Caki2 (cell line): ENCODE data around the gene FRRS1. TPM values are rescaled to one million over a fixed set of nuclear protein-coding genes. Genes with fewer than 3 reads are reported as not detected.
"Not testable (repeated sequence)": the region's sequence is repeated elsewhere in the genome, so short reads cannot be mapped to it uniquely, and the experiment has no call there.

Experiments
- DNase-seq: peaks from one replicate; pipeline ENCODE4 v3.0.0-alpha.2; 2015; ENCODE audit warnings: low read depth
- in situ Hi-C: cut with HindIII; loops from 2 replicates; pipeline ENCODE4 v1.10.0; 2016; ENCODE audit warnings: low sequenced_read_pairs, low pct_unique_long_range_greater_than_20kb, mixed read lengths
- total RNA-seq: library from RNA; depleted of rRNA; stranded (reverse); fragments of >200 nt; shearing (Covaris generic); gene quantifications from 2 replicates; pipeline ENCODE4 v1.2.3, GENCODE V29; 2014; ENCODE audit warnings: low replicate concordance; rRNA removed

FRRS1 gene, protein sequence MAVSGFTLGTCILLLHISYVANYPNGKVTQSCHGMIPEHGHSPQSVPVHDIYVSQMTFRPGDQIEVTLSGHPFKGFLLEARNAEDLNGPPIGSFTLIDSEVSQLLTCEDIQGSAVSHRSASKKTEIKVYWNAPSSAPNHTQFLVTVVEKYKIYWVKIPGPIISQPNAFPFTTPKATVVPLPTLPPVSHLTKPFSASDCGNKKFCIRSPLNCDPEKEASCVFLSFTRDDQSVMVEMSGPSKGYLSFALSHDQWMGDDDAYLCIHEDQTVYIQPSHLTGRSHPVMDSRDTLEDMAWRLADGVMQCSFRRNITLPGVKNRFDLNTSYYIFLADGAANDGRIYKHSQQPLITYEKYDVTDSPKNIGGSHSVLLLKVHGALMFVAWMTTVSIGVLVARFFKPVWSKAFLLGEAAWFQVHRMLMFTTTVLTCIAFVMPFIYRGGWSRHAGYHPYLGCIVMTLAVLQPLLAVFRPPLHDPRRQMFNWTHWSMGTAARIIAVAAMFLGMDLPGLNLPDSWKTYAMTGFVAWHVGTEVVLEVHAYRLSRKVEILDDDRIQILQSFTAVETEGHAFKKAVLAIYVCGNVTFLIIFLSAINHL
- 7.2 and 7.9 TPM in 2 replicates for total RNA-seq

DNA sequence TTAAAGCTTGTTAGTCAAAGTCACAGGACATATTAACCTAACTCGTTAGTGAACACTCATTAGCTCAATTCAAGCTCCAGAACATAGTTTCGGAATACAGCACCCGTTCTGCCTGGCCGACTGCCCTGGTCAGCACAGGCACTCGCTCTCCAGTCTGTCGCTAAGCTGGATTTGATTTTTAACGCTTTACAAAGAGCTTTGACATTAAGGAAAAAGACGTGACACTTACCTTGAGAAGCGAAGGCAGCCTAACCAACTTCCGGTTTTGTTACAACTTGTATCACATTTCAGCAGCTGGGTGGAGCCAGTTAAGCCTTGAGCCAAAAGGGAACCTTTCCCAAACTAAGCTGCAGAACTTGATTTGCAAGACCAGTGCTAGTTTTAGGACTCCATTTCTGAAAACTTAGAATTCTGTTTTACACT lies at the start of gene FRRS1:
Gene FRRS1, minus strand, starts transcription at position 258 of the 423 bp plus-strand sequence. CDS start 17,867 bp downstream, outside the sequence.
- peak; percentile 53 for DNase-seq
- in situ Hi-C loops, result no loop called here

DNA sequence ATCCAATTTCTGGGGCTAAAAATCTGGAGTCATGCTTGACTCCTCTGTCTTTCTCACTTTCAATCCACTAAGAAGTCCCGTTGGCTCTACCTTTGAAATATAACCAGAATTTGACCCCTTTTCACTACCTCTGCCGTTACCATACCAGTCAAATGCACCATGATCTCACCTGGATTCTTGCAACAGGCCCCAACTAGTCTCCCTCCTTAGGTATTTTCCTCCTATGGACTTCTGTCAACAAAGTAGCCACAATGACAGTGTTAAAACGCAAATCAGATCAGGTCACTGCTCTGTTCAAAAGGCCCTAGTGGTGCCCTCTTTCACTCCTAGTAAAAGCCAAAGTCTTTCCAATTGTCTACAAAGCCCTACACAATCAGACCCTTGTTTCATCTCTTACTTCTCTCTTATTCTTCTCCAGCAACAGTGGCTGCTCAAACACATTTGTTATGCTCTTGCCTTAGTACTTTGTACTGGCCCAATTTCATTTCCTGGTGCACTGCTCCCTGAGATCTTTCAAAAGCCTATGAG lies 48.0 kb upstream of the FRRS1 start:
- DNase-seq, result no peak
- in situ Hi-C loops, result no loop called here

DNA sequence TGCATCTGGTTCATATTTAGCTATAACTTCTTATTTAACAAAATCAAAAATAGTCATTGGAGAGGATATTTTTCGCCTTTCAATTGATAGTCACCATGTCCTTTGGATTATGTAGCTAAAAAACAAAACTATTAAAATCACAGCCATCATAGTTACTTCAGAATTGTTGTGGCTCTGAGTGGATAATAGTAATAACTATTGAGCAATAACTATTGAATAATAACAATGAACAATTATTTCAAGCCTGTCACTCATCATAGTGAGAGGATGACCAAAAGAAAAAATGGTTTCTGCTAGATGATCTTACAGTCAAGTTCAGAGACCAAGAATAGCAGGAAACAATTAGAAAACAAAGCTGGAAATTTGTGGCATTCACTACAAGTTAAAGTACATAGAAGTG lies 45.3 kb upstream of the FRRS1 start:
- in situ Hi-C loops, result no loop called here
- DNase-seq, result no peak

DNA sequence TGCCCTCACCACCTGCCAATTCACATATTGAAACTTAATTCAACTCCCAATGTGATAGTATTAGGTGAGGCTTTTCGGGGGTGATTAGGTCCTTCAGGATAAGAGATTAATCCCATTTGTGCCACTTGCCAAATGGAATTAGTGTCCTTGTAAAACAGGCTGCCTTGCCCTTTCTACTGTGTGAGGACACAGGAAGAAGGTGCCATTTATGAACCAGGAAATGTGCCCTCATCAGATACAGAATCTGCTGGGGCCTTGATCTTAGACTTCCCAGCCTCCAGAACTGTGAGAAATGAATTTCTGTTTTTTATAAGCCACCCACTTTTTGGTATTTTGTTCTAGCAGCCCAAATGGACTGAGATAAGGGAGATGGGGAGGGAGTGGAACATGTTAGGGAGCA lies 44.6 kb upstream of the FRRS1 start:
- in situ Hi-C loops, result no loop called here
- no peak for DNase-seq

DNA sequence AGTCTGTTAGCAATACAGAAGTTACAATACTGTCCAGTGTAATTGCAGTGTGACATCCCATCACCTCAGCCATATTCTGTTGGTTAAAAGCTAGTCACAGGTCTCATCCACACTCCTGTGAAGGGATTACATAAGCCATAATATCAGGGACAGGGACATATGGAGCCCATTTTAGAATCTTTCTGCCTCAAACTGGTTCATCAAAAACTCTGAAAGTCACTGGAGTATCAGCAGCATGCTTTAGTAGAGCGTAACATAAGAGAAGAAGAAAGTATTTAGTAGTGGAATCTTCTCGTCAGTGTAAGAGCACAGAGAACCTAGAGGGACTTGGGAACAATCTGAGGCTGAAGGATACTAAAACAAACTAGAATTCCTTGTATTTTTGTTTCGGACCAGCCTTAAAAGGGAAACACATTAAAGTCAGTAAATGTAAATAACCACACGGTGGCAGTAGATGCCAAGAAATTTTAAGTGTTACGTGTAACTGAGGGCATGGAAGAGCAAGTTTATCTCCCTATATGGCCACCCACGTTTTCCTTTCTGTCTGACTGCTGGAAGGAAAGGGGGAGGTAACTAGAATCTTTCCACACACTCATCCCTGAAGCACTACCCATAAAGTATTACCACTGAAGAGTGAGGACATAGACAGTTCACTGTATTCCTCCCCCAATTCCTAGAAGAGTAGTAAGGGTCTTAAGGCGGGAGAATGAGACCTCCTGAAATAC lies 42.1 kb upstream of the FRRS1 start:
- DNase-seq, result peak; percentile 70
- in situ Hi-C loops, result no loop called here

DNA sequence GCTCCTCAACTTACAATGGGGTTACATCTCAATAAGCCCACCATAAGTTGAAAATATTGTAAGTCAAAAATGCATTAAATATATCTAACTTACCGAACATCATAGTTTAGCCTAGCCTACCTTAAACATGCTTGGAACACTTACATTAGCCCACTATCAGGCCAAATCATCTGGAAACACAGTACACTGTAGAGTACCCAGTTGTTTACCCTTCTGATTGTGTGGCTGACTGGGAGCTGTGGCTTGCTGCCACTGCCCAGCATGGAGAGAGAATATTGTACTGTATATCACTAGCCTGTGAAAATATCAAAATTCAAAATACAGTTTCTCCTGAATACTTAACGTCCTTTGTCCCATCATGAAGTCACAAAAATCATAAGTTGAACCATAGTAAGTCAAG lies 40.4 kb upstream of the FRRS1 start:
- in situ Hi-C loops, result no loop called here
- DNase-seq, result no peak

DNA sequence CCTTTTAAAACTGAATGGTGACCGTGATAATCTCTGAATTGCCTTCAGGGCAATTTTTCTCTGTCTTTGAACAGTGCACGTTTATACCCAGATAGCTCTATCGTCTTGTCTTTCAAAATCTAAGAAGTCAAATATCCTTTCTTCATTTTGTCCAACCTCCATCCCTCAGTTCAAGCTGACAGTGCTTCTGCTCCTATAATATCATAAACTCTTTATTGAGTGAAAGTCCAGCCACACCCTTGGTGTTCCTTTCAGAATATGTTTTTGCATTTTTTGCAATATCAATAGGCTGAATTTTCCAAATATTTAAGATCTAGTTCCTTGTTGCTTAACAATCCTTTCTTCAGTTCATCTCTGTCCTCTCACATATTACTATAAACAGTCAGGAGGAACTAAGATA lies 35.1 kb upstream of the FRRS1 start:
- in situ Hi-C loops, result no loop called here
- DNase-seq, result no peak

DNA sequence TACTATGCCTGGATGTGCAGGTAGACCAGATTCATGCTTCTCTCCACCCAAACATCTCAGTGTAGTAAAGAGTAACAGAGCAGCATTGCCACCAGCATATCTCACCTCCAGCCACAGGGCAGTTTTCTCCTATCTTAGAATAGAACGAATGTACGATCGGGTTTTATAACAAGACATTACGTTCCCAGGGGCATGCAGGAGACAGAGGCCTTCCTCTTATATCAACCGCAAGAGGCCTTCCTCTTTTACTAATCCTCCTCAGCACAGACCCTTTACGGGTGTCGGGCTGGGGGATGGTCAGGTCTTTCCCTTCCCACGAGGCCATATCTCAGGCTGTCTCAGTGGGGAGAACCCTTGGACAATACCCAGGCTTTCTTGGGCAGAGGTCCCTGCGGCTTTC lies 27.4 kb upstream of the FRRS1 start:
- DNase-seq, in situ Hi-C loops: not testable (repeated sequence)

DNA sequence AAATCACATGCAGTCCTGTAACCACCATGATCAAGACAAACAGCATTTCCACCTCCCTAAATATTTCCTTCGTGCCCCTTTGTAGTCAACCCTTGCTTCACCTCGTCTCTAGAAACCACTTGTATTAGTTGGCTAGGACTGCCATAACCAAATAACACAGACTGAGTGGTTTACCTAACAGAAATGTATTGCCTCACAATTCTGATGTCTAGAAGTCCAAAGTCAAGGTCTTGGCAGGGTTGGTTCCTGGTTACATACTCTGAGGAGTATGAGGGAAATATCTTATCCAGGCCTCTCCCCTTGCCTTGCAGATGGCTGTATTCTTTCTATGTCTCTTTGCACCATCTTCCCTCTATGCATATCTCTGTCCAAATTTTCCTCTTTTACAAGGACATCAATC lies 23.3 kb upstream of the FRRS1 start:
- no peak for DNase-seq
- in situ Hi-C loops, result no loop called here

DNA sequence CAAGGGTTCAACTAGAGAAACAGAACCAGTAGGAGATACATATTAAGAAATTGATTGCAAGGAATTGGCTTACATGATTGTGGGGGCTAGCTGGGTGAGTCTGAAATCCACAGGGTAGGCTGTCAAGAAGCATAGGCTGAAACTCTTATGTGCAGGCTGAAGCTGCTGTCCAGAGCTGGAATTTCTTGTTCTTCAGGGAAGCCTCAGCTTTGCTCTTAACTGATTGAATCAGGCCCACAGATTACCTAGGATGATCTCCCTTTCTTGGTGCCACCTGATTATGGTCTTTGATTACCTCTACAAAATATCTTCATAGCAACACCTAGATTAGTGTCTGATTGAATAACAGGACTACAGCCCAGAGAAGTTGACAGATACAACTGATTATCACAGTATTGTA lies 22.5 kb upstream of the FRRS1 start:
- DNase-seq, result no peak
- in situ Hi-C loops, result no loop called here

DNA sequence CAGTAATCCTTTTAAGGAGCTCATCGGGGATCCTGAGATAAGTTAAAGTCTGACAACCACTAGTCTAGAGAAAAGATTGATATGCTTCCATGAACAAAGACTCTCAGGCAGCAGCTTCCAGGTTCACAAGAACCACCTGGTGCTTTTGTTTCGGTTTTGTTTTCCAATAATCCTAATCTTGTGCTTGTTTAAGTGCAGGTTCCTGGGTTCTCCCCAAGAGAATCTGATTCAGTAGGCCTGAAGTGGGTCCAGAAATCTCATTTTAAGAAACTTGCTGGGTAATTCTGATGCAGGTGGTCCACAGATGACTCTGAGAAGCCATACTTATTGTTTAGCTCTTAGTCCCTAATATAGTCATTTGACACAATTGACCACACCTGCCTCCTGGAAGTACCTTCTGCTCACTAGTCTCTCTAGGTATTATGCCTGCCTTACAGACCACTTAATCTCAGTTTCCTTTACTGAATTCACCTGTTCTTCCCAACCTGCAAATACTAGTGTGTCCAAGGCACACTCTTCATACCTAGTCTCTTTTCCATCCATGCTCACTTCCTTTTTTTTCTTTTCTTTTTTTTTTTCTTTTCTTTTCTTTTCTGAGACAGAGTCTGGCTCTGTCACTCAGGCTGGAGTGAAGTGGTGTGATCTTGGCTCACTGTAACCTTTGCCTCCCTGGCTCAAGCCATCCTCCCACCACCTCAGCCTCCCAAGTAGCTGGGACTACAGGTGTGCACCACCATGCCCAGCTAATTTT lies 20.5 kb upstream of the FRRS1 start:
- in situ Hi-C loops, result no loop called here

DNA sequence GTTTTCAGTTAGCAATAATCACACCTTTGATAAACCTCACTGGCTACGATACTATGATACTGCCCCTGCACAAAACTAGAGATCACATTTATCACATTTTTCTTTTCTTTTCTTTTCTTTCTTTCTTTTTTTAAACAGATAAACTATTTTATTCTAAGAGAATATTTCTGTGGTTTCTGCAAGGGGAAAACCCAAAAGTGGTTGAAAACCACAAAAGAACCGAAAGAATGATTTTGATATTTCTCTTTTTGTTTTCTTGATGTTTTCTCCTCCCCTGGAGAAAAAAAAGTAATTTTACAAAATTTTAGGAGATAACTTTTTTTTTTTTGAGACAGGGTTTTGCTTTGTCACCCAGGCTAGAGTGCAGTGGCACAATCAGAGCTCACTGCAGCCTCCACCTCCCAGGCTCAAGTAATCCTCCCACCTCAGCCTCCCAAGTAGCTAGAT lies 18.4 kb upstream of the FRRS1 start:
- DNase-seq, result no peak
- in situ Hi-C loops, result no loop called here

More for the DNA sequence above, 20.5 kb upstream of the FRRS1 start:
- no peak for DNase-seq

DNA sequence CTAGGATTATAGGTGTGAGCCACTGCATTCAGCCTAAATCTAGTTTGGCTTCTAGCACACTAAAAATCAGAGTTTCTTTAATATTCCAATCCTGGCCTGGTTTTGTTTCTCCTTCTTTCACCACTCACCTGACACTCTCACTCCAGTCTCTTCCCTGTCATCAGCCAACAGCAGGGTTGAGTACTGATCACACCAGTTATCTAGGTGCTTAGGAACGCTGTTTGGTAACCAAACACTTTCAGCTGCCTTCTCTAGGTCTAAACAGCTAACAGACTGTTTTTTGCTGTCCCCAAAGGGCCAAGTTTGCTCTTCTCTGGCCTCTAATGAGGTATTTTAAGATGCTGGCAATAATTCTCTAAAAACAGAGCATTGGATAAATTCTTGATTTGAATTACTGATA lies 17.7 kb upstream of the FRRS1 start:
- in situ Hi-C loops, result no loop called here
- no peak for DNase-seq

DNA sequence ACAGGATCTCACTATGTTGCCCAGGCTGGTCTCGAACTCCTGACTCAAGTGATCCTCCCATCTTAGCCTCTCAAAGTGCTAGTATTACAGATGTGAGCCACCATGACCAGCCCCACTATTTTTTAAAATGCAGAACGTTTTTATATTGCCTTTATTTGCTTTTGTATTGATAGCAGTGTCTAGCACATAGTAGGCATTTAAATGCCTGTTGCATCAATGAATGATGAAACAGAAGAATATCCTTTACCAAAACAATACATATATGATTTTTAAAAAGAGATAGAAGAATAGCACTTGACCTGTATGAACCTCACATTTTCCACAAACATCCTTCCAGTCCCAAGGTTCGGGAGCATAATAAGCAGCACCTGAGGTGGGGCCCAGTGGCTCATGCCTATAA lies 16.5 kb upstream of the FRRS1 start:
- in situ Hi-C loops, result no loop called here
- DNase-seq, result no peak

DNA sequence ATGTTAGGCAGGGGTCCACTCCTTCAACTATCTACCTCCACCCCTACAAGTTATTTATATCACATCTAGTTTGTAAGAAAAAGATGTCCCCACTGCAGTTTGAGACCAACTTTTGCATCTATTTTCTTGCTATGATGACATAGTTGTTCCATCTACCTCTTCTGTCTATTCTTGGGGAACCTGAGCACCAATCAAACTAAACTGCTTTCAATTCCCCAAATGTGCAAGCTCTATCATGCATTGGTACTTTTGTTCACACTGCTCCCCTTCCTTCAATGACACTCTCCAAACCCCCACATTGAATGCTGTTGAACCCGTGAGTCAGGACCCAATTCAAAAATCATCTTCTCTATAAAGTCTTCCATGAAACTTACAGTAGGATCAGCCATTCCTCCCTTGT lies 16.0 kb upstream of the FRRS1 start:
- in situ Hi-C loops, result no loop called here
- DNase-seq, result no peak

DNA sequence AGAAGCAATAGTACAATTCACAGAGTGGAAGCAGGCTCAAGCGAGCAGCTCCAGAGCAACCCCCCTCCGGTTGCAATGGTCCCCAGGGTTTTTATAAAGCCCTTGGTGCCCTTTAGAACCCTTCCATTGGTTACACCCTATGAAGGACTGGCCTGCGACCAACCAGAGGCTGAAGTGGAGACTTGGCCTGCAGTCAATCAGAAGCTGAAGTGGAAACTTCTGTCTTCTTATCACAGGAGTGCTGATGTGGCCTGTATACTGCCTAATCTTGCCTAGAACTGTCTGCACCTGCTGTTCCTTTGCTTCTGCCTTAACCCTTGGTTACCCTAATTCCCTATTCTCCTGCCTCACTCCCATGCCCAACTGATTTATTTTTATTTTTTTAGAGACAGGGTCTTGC lies 15.4 kb upstream of the FRRS1 start:
- in situ Hi-C loops, result no loop called here
- no peak for DNase-seq

DNA sequence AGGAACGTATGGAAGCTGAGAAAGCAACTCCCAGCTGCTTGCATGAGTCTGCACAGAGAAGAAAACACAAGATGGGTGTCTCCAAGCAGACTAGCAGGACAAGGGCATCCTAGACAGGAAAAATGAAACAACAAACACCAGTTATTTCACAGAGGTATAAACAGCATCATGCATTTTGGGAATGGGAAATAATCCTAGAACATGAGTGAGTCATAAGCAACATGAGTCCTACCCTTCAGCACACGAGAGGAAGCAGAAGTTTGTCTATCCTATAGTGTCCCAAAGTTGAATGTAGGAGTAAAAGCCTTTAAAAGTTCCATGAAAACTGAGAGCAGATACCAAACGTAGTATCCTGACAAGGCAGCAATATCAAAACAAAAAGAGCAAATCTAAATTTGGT lies 11.3 kb upstream of the FRRS1 start:
- in situ Hi-C loops, result no loop called here
- DNase-seq, result no peak

DNA sequence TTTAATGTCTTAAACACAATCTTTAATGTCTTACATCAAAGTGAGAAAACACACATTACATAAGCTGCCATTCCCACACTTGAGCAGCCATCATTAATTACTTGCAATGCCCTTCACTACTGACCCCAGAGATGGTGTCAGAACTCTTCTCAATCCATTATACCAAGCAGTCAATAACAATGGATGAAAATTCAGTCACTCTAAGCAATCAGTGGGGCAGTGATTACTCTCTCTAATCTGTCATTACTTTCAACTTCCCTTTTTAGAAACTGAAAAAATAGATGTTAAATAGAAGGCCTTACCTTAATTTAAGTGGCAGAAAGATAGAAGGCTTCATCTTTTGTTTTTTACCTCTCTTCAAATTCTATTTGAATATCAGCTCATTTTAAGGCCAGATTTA lies 9.7 kb upstream of the FRRS1 start:
- in situ Hi-C loops, result no loop called here
- DNase-seq, result no peak
